GM12865 (cell line): ENCODE data around the gene ZFAND3.

Experiments
- DNase-seq: peaks from one replicate; pipeline ENCODE4 v3.0.0; 2010; ENCODE audit warnings: low read depth
- H3K4me3 ChIP-seq: 2 replicates; pipeline ENCODE4 v1.5.1; 2011; ENCODE audit warnings: mild to moderate bottlenecking, low read depth, low read length, control low read depth
- CTCF ChIP-seq: IDR thresholded peaks from 2 replicates; pipeline ENCODE4 v1.5.1; 2011; ENCODE audit warnings: low read length, control low read depth, low read depth, inconsistent platforms; ENCODE audit not compliant: insufficient read depth; ENCODE audit errors: missing control alignments

The ZFAND3 gene

GRCh38 chr6:37915463-37915862 is 95.9 kb downstream of the ZFAND3 start:
- no peak for DNase-seq
- no peak for TF ChIP-seq CTCF
- no peak overlapping the region for H3K4me3 ChIP-seq

GRCh38 chr6:37916149-37916548 is 96.6 kb downstream of the ZFAND3 start:
- DNase-seq, result no peak
- H3K4me3 ChIP-seq, result no peak overlapping the region
- TF ChIP-seq CTCF, result no peak

GRCh38 chr6:37916675-37917074 is 97.1 kb downstream of the ZFAND3 start:
- no peak for DNase-seq
- TF ChIP-seq CTCF, result no peak
- H3K4me3 ChIP-seq, result no peak overlapping the region

GRCh38 chr6:37917566-37917965 is 98.0 kb downstream of the ZFAND3 start:
- TF ChIP-seq CTCF, result no peak
- DNase-seq, result no peak
- H3K4me3 ChIP-seq, result no peak overlapping the region

GRCh38 chr6:37919417-37920157 is 100.1 kb downstream of the ZFAND3 start:
- no peak for TF ChIP-seq CTCF
- DNase-seq, result no peak
- no peak overlapping the region for H3K4me3 ChIP-seq

- H3K4me3 ChIP-seq, result no peak overlapping the region
- no peak for DNase-seq
- TF ChIP-seq CTCF, result no peak
Measured at GRCh38 chr6:37920667-37921066, 101.1 kb downstream of the ZFAND3 start.

GRCh38 chr6:37922563-37922962 is 103.0 kb downstream of the ZFAND3 start:
- no peak for TF ChIP-seq CTCF

More at GRCh38 chr6:37922563-37922962, 103.0 kb downstream of the ZFAND3 start:
- H3K4me3 ChIP-seq, result no peak overlapping the region
- no peak for DNase-seq
